Activated CD8-positive, alpha-beta memory T cell treated with anti-CD3 and anti-CD28 coated beads for 1 hour (primary cell): ENCODE data around the gene PIGU.

Experiments used
- DNase-seq, 2 donors: peaks; one replicate each; pipeline ENCODE4 v3.0.0-alpha.2; 2020; ENCODE audit warnings: low read depth in 1 of 2; ENCODE audit errors: extremely low read depth in 1 of 2

PIGU gene

DNA sequence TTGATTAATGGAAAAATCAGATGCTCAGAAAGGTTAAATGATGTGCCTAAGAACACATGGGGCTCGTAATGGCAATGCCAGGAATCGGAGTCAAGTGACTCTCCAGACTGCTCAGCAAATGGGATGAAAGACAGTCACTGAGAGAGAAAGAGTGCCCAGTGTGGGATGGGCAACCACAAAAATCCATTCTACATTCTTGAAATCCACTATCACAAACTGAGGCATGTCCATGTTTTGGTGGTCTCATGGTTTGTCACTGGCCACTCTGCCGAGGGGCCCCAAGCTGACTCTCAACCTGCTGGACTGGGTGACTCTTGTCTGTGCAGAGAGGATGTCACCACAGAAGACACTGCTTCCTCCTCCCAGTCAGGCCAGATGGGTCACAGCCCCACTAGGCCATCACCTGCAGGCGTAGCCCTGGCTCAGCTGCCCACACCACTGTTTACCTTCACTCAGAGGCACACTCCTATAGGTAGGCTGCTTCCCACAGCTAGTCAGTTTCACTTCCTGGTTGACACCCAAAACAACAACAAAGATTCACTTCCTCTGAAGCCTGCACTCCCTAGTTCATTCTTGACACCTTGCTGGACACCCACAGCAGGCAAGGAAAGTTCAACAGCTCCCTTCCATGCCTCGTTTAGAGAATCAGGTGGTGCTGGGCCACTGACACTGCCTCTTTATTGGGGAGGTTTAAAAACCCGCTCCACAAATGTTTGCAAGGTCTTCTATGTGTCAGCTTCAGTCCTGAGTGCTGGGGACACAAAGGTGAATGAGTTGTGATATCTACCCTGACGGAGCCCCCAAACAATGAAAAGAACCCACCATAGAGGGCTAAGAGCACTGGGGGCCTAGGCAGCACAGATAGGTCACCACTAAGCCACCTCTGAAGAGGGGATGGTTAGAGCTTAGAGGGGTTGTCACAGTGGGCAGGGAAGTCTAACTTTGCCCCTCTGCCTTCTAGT is 96.6 kb downstream of the PIGU start:
- no peak for DNase-seq

DNA sequence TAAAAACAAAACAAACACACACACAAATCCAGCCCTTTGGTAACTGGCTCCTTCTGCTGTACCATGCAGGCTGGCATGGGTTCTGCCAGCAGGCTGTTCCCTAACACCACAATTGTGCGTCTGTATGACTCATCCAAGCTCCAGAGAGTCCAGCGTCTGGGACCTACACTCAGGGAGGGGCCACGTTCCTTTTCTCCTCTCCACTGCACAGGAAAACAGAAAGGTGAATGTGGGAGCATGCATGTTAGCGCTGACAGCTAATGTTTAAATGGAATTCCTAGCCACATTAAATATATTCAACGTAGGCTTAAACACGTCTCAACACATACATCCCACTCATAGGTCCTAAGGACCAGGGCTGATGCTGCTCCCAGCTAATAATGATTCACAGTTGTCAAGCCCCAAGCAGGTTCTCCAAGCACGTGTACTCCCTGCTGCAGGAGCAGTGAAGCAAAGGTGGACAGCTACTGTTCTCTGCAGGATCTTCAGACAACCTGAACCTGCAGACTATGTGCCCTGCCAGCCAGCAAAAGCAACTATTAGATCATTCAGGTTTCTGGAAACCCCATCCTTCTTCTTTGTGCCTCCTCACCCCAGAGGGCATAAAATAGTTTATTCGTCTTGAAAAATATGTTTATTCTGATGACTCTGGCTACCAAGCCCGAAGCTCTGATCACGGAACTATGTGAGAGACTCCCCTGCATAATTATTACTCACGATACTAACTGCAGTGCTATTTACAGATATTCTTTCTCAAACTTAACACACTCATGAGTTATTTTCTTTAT is 97.5 kb downstream of the PIGU start:
- DNase-seq = no peak

DNA sequence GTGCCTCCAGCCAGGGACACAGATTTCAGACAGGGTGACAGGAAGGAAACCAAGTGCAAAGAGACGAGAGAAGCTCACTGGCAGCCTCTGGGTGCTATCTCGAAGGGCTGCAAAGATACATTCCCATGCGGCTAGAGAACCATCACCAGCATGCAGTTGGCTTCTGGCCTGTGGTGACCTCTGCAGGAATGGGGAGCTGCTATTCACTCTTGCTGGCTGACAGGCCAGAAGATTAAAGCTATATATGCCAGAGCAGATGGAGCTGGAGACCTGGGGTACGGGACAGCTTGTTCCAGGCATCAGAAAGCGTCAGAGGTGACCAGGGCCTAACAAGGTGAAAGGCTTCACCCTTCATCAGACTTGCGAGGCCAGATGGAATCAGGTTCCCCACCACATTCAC is 98.4 kb downstream of the PIGU start:
- no peak for DNase-seq

DNA sequence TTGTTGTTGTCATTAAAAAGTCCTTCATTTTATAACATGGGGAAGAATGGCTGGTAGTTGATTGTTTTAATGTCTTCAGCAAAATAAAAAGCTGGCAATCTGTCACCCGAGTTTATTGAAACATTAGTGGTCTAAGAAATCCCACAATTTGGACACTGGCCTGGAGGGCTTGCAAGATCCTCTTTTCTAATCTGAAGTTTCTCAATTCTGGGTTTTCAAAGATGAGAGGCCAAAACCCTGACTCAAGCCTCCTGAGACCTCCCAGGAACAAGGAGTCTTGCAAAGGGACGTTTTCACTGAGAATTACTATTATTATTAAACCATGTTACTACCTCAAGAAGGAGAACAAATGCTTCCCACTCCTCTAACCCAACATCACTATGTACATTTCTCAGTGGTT is 98.9 kb downstream of the PIGU start:
- DNase-seq = no peak

DNA sequence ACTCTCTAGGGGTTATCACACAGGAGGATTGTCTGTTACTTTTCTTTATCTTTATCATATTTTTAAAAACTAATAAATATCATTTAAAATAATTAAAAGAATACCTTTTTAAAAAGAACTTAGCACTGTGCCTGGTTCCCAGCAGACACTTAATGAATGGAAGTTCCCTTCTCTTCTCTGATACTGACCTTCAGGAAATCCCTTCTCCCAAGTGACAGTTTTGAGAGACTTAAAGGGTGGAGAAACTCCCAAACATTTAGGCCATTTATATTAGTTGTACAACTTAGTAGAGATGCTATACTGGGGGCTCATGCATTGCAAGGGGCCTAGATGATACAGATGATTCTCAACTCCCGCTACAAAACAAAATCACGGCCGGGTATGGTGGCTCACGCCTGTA is 99.8 kb downstream of the PIGU start:
- no peak for DNase-seq

DNA sequence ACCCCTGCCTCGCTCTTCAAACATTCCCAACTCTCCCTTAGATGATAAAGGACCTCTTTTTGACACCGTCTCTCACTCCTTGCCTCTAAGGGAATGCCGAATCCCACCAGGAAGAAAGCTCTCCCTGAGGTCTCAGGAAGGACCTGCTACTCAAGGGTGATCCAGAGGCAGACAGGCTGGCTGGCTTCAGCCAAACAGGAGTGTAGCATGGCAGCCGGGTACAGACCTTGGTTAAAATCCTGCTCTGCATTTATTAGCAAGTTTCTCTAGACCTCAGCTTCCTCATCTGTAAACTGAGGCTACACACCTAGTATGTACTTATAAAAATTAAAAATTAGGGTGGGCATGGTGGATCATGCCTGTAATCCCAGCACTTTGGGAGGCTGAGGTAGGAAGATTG is 101.1 kb downstream of the PIGU start:
- no peak for DNase-seq

DNA sequence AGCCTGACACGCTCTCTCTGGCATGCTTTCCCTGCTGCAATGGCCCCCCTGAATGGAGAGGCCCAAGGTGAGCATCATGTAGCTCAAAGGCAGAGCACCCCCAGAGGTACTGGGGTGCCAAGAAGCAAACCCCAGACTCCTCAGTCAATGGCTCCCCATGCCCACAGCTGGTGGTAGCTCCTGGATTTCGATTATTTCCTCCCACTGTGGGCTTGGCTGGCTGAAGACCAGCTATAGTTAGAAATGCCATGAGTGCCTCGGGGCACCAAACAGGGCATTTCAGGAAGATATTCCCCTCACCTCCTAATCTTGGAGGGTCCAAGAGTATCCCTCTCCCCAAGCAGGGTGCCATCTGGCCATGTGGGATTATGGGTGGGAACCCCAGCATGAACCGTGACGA is 101.6 kb downstream of the PIGU start:
- DNase-seq = no peak

DNA sequence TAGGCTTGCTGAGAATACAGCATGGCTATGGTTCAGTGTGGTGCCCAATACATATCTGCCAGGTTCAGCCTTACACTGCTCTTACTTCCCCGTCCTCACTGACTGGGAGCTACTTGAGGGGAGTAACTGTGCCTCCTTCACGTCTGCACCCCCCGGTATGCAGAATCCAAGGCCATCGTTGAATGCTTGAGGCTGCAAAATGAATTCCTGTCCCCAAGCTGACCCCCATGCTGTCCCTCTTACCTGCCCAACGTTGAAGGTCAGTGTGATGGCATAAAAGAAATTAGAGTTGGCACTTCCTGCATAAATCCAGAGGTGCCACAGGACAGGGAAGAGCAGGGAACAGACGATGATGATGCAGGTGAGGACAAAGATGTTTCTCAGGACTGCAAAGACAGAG is 102.0 kb downstream of the PIGU start:
- DNase-seq = no peak

DNA sequence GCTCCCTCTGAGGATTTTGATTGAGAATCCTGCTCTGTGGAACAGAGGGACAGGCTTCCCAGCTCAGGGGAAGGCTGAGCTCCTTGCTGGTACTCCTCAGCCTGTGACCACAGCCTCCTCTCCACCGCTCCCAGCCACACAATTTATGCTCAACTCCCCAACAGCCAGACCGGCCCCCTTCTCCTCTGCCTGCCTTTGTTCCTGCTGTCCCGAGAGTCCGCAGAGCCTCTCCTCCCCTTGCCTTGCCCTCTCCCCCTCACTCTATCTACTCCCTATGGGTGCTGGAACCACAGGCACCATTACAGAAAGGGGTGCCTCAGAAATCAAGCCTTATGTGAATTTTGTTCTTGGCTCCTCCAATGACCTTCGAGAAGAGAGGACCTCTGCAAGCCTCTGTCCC is 102.5 kb downstream of the PIGU start:
- DNase-seq = no peak

DNA sequence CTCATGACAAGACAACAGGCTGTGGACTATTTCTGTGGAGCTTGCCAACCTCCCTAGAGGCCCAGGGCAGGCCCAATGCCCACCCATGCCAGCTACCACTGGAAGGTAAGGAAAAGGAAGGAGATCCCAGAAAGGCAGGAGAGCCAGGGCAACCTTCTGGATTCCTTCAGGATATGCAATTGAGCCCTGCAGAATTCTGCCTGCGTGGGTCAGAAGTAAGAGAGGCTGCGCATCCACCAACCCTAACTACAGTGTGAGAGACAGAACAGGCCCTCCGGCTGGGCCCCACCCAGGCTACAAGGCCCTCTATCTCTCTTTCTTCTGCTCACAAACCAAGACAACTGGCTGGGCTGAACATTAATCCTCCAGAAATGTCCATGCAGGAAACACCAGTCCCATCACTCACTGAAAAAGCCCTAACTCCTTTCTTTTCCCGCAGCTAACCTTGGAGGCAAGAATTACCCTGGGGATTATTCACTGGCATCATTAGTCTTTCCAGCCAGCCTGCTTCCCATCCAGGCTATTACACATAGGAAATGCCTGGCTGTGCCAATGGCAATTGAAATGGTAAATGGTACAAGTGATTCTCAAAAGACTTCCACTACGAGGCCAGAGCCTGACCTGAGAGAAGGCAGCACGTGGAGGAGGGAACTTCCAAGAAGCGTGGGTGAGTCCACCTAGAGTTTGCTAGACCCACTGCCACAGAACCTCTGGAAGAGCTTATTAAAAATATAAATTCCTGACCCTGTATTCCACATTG is 103.2 kb downstream of the PIGU start:
- no peak for DNase-seq

DNA sequence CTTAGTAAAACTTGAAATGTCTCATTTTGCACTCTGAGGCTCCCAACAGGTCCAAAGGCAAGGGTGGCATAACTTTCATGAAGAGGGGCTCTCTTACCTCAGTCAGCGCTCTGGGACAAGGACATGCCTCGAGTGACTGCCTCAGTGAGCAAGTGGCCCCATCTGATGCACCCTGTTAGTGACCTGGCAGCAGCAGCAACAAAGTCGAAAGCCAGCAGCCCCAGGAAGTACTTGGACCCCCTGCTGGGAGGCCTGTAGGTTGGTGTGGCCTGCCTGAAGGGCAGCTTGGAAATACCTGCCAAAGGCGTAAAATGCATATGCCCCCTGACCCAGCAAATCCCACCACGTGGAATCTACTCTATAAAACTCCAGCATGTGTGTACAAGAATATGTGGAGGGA is 105.1 kb downstream of the PIGU start:
- no peak for DNase-seq

DNA sequence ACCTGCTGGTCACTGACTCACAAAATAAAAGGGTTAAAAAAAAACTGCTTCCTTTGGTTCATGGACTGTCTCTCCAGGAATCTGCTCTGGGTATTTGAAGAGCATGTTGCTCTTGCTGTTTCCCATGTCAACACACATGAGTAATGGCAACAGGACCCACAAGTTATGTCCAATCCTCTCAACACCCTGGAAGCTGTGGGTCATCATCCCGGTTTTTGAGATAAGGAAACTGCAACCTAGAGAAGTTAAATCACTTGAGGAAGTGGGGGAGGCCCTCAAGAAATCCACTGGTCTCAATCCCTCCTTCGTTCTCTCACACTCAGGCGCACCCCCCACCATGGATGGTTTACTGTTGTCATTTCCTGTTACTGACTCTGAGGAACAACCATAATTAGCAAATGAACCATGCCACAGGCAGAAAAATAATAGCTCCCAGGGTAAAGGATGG is 106.0 kb downstream of the PIGU start:
- DNase-seq = no peak

DNA sequence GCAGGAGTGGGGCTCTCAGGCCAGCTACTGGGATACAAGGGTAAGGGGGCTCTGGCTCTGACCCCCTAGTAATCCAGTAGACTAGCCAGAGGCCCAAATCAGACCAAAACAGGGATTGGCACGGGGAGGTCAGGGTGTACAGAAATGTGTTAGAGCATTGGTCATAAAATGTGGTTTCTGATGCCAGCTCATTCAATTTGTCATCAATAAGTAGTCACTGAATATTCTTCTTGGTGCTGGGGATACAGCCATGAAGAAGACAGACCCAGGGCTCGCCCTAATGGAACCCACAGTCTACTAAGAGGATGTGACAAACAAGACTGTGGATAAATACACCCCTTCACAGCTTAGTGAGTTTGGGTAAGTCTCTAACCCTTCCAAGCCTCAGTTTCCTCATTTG is 107.3 kb downstream of the PIGU start:
- no peak for DNase-seq

DNA sequence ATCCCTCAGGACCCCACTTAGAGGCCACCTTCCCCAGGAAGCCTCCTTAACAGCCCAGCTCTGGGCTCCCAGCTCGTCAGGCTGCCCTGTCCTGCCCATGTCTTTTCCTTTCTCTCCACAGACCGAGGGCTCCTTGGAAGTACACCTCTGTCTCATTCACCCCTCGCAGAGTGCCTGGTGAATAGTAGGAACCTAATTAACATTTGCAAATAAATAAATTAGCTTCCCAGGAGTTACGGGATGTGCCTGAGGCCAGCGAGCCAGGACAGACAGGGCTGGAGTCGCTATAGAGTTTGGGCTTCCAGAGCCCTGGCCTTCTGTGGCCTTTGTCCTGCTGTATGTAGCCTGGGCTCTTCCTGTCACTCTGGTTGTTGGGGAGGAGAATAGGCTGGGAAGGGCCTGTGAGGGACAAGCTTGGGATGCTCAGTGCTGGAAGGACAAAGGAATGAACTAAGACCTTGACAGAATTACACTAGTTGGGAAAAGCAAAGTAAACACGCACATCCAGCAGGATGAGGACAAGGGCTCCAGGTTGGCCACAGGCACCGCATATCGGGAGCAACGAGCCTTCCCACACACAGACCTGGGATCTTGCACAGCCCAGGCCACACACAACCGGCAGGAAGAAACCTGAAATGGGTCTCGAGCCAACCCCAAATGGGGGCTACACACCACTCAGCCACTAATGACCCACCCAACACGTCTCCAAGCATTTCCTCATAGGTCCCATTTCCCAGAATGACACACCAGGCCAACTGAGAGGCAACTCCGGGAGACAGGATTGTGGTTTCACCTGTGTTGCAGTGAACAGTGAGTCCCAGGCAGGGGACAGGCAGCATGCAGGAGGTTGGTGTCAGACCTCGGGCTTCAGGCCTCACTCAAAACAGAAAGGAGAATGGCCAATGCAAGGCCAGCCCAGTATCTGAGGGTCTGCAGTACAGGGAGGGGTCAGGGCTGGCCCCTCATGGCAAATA is 108.7 kb downstream of the PIGU start:
- DNase-seq = no peak

DNA sequence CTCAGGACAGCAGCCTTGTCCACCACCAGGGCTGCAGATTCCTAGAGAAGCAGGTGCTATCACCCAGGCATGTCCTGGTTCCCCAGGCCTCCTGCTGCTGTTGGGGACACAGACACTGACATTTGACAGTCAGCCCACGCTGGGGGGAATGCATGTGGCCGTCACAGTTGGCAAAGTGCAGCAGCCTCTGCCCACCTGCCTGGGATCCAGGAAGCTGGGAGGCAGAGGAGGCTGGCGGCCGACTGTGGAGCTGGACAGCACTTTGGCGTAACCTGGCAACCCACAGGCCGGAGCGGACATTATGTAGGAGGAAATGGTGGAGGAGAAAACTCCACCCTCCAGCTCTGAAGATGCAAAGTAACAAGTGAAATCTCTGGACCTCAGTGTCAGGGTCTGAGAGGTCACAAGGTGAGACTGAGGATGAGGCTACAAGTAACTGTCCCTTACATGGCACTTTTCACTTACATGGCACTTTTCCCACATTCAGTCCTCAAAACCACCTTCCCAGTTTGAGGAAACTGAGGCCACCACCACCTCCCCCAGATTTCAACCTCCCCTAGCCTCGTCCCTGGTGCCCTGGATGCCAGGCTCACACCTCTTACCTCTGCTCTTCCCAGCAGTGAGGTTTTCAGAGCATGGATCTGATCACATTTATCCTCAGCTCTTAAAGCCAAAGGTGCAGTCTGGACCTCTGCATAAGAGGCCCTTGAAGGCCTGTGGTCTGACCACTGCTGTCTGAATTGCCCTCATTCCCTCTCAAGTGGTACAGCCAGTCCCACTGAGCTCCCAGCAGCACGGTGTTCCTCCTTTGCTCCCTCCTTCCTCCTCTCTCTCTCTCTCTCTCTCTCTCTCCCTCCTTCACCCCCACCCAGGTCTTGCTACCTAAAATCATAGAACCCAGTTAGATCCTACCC is 109.7 kb downstream of the PIGU start:
- DNase-seq = no peak

DNA sequence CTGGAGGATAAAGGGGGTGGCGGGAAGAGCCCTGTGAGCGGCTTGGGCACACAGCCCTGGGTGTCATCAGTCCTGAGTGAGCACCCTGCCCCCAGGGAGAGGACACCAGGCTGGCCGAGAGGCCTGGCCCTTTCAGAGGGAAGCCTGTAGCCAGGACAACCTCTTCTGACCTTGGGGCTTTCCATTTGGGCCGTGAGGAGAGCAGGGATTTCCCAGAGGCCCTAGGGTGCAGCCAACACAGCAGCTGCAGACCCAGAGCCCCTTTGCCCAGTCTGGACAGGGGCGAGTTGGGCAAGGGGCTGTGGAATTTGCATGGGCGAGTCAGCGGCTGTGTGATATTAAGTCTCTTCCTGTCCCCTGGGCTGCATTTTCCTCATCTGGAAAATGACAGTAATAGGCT is 112.1 kb downstream of the PIGU start:
- DNase-seq = no peak

DNA sequence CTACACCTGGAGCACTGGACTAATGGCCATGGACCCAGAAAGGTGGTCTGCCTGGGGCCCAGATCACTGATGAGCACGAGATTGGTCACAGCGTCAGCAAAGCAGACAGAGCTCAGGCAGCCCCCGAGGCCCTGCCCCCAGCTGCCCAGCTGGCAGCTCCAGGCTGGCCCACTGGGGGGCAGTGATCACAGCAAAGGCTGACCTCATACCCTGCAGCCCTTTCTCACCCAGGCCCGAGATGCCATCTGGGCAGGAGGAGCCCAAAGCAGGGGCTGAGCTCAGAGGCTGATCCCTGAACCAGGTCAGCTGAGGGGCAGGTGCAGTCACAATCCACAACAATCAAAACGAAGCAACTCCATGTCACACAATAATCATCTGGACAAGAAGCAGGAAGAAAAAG is 114.3 kb downstream of the PIGU start:
- DNase-seq = no peak

DNA sequence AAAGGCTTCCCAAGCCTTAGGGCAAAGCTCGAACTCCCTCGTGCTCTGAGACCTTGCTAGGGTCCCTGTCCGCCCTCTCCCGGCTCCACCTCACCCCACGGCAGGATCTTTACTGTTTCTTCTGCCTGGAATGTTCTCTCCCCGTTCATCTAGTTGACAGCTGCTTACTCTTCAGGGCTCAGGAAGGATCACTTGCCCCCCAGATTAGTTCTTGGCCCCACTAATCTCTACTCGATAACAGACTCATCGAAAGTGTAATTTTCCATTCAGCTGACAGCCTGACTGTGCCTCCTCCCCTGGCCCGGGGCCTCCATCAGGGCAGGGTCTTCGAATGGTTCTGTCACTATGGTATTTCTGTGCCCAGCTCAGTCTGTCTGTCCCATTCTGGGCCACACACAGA is 115.2 kb downstream of the PIGU start:
- no peak for DNase-seq

DNA sequence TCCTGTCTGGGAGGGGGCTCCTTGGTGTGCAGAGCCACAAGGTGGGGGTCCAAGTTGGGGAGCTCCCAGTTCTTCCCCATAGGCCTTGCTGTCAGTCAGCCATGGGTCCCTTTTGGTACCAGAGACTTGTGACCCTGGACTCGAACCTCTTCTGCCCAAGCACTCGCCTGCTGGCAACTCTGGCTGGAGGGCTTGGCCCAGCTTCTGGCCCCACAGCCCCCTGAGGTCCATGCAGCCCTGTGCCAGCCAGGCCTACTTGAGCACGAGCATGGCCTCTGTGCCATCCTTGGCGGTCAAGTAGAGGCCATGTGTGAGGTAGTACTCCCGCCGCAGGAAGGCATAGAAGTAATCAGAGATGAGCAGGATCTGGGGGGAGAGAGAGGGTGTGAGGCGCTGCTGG is 116.3 kb downstream of the PIGU start:
- no peak for DNase-seq
